SKM-1 (cell line): ENCODE measurements around the gene MYRFL.

Experiments
- DNase-seq: peaks from one replicate; lab custom pipeline; 2025; ENCODE audit not compliant: unreplicated experiment; lab: John Stamatoyannopoulos, UW

Gene MYRFL

GRCh38 chr12:69896653-69897381, 71.8 kb downstream of the MYRFL start:
- no peak for DNase-seq

DNA sequence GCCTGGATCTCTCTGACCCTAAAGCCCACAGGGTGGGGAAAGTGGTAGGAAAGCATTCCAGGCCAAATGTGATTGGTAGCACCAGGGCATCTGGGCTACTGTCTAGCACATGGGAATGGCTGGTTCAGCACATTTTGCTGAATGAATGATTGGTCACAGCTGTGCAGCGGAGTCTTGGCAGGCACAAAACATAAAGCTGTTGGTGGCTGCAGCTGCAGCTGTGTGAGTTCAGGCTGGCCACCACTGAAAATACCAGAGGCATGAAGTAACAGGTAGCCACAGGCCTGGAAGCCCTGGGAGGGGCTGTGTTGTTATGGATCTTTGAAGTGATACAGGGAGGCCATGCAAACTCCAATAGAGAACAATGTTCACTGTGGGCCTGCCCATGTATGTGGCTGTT, 72.7 kb downstream of the MYRFL start:
- DNase-seq: no peak

DNA sequence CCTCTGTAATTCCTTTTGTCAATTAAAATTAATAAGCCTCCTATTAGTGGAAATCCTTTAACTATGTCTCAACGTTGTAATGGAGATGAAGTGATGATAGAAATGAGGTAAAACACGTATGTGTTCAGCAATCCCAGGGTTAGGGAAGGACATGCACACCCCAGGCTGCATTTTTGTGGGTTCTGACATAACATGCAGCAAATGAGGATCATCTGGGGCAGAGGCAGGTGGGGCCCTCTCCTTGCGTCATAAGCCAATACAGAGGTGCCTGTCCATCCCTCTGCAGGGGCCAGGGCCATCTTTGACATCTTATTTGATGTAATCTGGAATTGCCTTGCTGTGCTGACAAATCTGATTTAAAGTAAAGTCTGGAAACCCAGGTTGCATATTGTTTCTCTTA, 73.2 kb downstream of the MYRFL start:
- no peak for DNase-seq

DNA sequence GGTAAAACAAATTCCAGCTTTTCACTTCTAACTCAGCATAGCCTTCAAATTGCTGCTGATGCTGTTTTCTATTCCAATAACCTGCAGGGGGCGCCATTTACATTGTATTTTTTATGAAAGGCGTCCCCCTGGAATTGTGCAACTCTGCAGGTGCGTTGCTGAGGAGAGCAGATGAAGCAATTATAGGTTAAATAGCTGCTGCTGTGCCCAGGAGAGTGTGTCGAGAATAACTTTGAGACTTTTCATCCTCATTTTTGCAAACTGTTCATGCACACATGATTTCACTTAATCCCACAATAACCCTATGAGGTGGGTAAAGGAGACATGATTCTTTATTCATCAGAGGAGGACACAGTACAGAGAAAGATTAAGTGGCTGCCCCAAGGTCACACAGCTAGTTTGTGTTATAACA, 75.7 kb downstream of the MYRFL start:
- no peak for DNase-seq

DNA sequence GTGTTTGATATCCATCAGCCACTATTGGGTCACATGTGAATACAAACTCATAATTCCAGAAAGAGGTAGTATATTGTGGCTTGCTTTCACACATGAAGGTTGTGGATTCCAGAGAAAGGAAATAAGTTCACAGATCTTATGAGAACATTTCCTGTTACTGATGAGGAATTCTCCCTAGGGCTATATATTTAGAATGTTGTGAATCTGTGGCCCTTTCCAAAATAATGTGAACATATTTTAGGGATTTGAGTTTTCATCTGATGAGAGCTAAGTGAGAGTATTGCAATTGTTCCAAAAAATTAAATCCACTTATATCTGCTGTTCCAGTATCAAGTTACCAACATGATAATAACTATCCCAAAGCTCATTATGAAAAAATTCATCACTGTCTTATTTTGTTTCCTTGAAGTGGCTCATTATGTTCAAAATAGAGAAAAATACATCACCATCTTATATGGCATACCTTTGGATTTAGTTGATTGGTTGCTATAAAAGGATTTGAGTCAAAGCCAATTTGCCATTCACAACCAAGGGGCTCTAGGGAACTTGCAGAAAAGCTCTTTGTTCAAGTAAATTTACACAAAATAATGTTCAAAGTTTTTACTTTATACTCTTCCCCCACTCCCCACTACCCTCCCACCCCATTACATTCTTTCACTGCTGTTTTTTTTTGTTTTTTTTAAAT, 76.3 kb downstream of the MYRFL start:
- no peak for DNase-seq

- no peak for DNase-seq
Measured at GRCh38 chr12:69903548-69903947, 78.5 kb downstream of the MYRFL start.

DNA sequence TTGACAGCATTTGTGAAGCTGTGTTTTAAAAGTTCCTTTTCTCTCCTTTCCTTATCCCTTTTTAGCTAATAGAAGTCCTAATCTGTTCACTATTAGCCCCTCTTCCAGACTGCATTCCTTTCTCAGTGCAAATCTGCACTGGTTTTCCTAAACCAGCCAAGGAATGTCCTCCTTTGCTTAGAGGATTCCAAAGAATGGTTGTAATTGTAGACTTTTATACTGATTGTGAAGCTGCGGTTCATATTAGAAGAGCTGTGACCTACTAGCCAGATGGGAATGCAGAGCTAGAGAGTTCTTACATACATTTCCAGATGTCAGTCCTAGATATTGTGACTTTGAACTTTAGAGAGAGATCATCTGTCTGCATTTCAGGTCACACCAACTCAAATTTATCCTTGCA, 79.8 kb downstream of the MYRFL start:
- no peak for DNase-seq

DNA sequence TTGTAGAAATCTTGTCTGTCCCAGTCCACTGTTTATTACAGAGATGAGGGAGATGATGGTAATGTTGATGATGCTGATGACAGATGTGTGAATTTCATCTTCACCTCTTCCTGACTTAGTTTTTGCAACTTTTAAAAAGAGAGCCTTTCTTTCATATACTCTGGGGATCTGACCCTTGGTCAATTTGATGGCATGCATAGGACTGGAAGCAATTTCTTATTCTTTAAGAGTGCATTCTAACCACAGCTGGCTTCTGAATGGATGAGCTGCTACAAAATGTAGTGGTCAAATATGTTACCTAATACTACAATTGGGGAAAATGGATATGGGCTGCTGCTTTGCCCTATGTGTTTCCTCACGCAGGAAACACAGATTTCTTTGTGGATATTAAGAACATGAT, 80.8 kb downstream of the MYRFL start:
- DNase-seq: no peak

GRCh38 chr12:69906411-69907216, 81.6 kb downstream of the MYRFL start:
- DNase-seq: no peak

DNA sequence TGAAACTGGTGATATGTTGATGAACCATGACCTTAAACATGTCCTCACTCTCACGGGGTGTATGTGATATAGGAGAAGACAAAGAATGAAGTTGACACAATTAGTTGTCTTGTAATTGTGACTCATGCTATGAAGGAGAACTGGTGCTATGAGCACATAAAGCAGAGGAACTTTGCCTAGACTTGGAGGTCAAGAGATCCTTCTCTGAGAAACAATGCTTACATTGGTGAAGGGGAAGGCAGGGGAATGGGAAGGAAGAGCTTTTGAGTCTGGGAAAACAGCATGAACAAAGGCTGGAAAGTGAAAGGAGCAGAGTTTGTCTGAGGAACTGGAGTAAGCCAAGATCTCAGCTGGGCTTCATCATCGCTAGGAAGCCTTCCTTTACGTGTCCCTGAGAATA, 83.2 kb downstream of the MYRFL start:
- DNase-seq: no peak

DNA sequence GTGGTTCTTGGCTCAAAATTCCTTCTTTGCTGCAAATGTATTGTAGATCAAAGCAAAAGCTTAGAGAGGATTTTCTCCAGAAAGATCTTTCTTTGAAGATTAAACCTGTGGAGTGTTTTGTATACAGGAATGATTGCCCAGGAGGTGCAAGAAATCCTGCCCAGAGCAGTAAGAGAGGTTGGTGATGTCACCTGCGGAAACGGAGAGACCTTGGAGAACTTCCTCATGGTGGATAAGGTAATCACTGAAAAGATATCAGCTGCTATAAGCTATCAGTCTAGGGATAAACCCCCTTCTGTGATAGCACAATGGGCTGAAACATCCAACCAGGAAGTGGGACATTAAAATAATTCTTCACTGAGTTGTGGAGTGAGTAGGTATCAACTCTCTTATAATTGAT, 85.7 kb downstream of the MYRFL start:
- no peak for DNase-seq

DNA sequence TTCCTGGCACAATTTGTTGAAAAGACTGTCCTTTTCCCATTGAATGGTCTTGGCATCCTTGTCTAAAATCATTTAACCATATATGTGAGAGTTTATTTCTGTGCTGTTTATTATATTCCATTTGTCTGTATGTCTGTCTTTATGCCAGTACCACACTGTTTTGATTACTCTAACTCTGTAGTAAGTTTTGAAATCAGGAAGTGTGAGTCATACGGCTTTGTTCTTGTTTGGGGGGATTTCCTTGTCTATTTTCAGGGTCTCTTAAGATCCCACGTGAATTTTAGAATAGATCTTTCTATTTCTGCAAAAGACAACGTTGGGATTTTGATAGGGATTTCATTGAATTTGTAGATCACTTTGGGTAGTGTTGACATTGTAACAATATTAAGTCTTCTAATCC, 88.5 kb downstream of the MYRFL start:
- no peak for DNase-seq

GRCh38 chr12:69915964-69916363, 90.9 kb downstream of the MYRFL start:
- DNase-seq: no peak

GRCh38 chr12:69916544-69917235, 91.7 kb downstream of the MYRFL start:
- no peak for DNase-seq

- no peak for DNase-seq
Measured at GRCh38 chr12:69918287-69918686, 93.3 kb downstream of the MYRFL start.

DNA sequence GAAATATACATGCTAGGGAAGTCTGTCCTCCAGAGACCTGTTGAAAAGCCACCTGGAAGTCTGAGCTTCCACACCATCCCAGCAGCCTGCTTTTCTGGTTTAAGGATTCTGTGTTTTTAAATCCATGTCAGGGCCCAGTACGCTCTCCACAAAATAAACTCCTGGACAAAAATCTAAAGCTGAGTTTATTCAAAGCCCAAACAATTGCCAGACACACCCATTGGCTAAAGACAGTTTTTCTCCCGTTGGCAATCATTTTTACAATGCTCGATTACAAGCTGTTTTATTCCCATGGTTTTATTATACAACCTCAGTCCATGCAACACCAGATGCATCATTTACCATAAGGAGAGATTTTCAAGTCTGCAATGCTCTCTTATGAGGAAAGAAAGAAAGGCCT, 94.5 kb downstream of the MYRFL start:
- DNase-seq: no peak

DNA sequence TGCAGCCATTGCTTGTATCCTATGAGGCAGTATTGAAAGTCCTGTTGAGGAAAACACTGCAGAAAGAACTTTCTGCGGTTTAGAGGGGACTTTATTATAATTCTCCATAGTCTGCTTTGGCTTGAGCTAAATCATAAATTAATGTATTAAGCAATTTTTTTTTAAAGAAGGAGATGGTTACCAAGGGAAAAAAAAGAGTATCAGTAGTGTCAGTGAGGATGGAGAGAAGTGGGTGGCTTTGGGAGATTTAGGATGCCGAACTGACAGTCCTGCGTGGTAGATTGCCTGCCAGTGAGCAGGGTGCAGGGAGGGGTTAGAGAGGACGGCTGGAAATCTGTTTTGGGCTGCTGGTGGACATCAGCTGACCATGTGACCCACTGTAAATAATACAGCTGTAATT, 96.8 kb downstream of the MYRFL start:
- DNase-seq: no peak

DNA sequence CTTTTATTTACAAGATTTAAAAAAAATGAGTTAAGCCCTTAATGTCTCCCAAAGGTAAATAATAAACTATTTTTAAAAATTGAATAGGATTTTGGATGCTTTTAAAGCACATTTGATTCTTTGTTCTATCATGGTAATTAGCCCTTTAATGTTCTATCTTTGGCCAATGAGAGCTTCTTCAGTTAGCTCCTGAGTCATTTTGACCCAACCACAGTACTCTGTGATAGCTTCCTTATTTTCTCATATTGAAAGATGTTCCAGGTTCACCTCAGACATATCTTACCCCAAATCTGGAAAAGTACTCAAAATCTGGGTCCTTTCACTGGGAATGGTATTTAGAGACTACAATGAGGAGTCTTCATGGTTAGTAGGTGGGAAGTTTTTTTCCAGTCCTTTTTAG, 98.0 kb downstream of the MYRFL start:
- DNase-seq: no peak

GRCh38 chr12:69925291-69925690, 100.3 kb downstream of the MYRFL start:
- no peak for DNase-seq

DNA sequence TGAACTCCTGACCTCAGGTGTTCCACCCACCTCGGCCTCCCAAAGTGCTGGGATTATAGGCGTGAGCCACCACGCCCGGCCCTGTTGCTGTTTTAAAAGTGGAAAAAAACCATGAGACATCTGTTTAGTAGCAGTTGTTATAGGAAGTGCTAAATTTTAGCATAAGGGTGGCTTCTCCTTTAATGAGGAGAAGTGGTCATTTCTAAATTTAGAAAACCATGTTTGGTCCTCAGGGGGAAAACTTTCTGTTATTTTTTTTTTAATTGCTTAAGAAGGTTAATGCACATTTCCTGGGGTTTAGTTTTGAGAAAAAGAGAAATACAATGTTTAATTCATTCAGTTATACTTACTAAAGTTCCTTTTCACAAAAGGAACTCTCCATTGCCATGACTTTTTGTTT, 102.1 kb downstream of the MYRFL start:
- no peak for DNase-seq

DNA sequence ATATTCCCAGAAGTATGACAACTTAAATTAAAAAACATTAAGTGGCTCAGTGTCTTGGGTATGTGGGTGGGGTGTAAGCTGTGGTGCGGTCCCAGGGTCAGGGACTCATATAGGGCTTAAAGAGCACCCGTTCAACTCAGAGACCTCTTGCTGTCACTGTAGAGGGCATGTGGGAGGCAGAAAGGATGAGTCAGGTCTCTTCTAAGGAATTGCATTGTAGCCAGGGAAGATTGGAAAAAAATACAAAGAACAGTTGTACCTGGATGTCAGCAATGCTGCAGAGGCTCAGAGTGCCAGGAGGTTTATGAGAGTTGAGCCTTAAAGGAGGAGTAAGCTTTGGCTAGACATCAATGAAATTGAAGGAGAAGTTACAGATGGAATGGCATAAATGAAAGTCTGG, 104.1 kb downstream of the MYRFL start:
- DNase-seq: no peak
